ENCODE results near the gene HPSE2.

The HPSE2 gene

GRCh38 chr10:98456043-98456570 lies 779.5 kb downstream of the HPSE2 start:
- no peak for DNase-seq

DNA sequence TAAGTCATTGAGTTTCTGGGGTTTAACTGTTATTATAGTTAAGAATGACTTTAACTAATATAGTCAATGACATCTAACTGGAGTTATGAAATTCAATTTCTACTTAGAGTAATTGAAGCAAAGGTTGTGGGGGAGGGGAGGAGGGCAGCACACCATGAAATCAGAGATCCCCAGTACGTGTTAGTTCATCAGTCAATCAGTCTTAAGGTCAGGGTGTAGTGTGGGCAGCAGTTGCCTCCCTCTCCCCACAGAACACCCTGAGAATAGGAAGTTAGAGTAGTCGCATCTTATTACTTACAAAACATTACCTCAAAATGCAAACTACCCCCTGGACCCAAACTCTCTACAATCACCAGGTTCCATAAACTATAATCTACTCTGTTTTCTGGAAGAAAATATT lies 781.9 kb downstream of the HPSE2 start:
- DNase-seq = no peak

GRCh38 chr10:98450618-98451017 lies 785.0 kb downstream of the HPSE2 start:
- DNase-seq = no peak

- no peak for DNase-seq
These were observed 786.4 kb downstream of the HPSE2 start for GRCh38 chr10:98449287-98449686.

DNA sequence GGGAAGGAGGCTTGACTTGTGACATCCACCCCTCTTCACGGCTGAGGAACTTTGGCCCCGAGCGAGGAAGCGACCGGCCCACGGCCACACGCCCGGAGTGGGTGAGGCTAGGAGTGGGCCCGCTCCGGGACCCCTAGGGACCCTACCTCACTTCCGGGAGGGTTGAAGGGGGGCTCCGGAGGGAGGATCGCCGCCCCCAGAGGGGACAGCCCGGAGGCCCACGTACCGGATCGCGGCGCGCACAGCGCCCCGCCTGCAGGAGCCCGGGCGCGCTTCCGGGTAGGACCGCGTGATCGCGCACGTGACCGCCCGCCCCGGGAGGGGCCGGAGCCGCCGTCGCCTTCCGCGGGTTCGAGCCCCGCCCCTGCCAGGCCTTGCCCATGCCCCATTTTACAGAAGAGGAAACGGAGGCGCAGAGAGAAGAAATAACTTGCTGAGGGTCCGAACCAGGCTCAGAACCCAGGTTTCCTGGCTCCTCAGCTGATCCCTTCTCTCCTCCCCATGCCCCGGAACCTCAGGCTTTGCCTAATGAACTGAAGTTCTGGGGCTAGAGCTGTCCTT lies 788.9 kb downstream of the HPSE2 start, which contains the start of gene HPS1:
Gene HPS1 (minus strand): TSS at position 275 of the 561 bp plus-strand sequence. CDS start 3,695 bp downstream, outside the sequence.
- DNase-seq = peak; percentile 84

DNA sequence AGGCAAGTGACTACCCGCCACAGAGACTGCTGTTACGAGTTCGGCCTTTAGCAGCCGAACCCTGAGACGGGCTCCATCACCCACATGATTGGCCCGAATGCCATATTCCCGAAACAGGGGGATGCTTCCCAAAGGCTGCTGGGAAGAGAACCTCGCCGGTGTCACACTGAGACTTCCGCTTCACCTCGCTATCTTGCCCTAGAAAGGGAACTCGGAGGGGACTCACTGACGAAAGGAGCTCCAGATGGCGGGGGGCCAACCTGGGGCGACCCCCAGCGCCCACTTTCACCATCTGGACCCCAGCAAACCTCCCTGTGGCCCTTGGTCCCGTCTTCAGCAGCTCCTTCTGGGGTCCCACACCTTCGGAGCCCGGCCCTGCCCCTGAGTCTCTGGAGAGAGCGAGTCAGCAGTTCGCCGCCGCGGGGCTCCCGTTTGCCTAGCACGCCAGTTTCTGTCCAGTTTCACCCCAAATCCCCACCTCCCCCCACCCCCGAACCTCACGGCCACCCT lies 789.4 kb downstream of the HPSE2 start:
- peak; percentile 42 for DNase-seq

GRCh38 chr10:98445200-98445812 lies 790.3 kb downstream of the HPSE2 start:
- DNase-seq = no peak

DNA sequence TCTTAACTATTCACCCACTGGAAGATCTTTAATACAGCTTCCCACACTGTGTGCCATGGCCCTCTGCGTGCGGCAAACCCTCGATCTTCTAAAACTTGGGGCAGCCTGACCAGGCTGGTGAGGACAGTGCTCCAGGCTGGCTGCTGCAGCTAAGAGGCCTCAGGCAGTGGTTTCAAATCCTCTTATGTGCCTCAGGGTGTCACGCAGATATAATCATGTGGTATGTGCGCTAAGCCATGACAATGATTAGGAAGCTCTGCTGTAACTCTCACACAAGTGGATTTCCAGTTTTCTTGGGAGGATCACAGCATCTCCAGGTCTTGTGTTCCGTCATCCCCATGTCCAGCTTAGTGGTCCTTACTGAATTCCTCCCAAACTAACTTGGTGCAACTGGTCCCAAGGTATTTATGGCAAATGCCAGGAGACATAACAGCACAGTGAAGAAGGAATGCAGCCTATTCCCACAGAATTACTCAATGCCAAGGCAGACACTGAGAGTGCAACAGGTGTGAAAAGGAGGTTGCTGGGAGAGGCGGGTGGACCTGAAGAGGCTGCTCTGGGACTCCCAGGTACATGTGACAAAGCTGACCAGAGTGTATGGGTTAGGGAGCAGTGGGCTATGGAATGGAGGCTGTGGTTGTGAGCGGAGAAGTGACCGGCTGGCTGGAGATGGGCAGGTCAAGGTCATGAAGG lies 791.2 kb downstream of the HPSE2 start:
- no peak for DNase-seq

DNA sequence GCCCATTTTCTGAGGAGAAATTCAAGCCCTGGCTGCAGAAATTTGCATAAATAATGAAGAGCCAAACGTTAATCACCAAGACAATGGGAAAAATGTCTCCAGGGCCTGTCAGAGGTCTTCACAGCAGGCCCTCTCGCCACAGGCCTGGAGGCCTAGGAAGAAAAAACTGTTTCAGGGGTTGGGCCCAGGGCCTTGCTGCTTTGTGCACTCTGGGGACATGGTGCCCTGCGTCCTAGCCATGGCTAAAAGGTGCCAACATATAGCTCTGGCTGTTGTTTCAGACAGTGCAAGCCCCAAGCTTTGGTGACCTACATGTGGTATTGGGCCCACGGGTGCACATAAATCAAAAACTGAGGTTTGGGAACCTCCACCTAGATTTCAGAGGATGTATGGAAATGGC lies 796.9 kb downstream of the HPSE2 start:
- DNase-seq = no peak

DNA sequence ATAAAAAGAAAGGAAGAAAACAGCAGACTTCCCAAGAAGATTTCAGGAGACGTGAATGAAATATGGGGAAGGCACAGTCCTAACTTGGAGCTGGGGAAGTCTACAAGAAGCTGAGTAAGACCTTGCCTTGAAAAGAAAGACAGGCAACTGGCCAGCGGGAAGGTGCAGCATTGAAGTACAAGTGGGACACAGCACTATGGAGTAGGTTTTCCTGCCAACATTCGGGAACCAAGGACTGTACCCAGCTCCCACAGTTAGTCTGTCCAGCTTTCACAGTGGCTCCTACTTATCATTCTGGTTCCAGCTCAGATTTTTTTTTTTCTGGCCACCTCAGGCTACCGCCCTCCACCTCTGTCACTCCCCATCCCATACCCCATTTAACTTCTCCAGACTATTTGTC lies 798.9 kb downstream of the HPSE2 start:
- no peak for DNase-seq

GRCh38 chr10:98435178-98435577 lies 800.5 kb downstream of the HPSE2 start:
- DNase-seq = no peak

DNA sequence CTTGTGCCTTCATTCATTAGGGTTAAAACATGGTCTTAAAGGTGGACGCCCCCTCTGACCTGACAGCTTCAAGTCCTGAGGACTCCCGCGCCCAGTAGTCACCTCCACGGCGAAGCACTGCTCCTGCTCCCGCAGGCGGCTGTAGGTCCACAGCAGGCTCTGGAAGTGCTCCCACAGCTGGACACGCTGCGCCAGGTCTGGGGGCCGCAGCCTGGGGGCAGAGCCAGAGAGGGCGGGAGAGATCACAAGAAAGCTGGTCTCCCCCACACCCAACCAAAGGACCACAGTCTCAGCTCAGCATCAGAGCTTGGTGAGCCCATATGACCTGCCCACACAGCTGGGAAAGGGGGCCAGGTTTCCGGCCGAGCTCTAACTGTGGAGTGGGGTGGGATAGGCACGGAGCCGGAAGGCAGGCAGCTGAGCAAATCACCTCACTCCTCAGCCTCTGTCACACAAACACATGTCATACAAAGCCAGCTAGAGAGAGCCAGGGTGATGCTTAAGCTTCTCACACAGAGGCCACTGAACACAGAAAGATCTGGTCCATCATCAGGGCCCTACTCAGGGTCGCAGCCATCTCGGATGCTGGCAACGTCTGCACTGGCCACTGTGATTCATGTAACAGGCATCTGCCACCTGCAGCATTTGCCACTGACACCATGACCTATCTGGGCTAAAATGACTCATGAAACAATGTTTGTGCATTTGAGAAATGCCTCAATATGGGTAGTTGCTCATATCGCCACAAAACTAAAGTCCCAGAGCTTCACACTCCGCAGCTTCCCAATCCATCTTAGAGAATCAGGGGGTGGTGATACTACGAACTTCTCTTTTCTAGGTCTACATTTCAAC lies 801.5 kb downstream of the HPSE2 start:
- DNase-seq = no peak

- DNase-seq = no peak
These were observed 802.3 kb downstream of the HPSE2 start for GRCh38 chr10:98433371-98433770.

GRCh38 chr10:98432330-98432729 lies 803.3 kb downstream of the HPSE2 start:
- DNase-seq = no peak

DNA sequence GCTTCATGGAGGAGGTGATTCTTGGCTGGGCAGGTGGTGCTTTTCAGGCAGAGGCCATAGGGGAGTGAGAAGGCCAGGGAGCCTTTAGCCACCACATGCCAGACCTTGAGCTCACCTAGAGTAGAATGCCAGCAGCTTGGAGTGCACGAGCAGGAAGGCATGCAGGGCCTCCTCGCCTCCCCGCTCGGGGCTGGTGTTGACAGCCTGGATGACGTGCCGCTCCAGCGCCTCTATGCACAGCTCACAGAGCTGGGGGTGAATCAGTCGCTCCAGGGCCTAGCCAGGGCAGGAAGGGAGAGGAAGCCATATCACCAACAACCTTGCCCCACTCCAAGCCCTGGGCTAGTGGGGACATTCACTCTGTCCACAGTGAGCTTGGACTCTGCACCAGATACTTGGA lies 804.6 kb downstream of the HPSE2 start:
- no peak for DNase-seq

DNA sequence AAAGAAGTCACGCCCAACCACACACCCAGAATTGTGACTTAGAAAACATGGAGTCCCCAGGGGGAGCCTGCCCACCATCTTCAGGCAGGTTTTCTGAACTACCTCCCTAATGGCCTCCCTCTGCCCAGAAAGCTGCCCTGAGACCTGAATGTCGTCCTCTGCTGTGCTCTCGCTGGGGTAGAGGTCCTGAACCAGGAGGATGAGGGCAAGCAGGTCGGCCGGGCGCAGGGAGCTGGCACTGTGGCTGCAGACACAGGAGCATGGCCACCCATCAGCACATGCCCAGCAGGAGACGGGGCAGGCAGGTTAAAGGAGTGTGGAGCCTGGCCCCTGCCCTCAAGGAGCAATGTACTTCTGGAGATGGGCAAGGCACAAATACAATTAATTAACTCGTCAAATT lies 805.2 kb downstream of the HPSE2 start:
- no peak for DNase-seq

DNA sequence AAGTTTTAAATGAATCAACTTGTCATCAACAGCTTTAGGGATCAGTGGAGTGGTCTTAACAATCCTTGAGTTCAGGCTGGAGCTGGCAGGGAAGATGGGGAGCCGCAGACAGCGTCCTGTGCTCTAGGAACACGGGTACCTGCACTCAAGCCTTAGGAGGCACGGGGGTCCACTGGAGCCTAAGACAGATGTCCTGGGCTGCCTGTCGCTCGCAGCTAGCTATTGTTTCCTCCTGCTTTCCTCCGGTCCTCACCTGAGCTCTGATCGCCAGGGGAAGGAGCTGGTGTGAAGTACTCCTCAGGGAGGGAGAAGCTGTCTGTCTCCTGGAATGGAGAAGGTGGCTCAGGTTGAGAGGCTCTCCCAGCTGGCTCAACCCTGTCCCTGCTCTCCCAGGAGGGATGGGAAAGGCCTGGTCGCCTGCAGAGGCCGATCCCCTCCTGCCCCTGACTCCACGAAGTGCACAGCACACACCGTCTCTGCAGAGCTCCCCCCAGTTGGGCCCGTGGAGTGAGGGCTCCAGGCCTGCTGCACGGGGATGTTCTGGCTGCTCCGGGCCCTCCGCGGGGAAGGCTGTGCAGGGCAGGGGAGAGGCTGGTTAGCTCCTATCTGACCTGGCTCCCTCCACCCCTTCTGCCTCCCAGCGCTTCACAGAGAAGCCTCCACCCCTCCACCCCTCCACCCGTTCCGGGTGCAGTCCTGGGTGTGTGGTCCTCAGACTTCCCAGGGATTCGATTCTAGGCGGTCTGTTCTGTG lies 806.2 kb downstream of the HPSE2 start:
- no peak for DNase-seq

GRCh38 chr10:98427011-98427515 lies 808.6 kb downstream of the HPSE2 start:
- DNase-seq = no peak

DNA sequence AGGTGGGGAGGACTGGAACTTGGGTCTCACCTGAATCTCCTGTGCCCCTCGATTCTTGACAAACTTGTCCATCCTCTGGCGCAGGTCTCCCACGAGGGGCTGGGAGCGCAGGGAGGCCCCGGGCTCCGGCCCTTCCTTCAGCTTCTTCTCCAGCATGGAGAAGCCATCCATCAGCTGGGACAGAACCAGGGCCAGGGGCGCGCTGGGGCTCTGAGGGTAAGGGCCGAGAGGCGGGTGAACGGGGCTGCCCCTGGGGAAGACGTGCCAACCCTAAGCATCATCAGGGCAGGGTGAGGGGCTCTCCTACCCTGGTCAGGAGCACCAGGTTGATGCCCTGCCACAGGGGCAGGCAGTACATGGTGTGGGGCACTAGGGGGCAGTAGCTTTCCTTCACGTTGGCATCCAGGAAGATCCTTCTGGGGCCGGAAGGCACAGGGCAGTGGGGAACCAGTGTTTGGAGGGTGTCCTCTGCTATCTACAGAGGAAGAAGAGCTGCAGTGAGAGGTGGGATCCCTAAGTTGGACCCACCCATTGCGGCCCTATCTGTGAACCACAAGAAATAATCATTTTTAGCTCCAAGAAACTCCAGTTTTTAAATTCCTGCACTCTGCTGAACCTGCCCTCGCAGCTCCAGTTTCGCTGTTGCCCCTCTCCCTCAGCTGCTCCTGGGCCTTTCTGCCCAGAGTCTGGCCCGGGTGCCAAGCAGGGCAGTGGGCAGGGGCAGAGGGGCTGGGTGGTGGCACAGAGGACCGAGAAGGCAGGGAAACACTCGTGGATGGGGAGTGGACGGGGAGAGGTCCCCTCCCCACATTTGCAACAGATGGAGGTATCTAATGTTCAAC lies 809.9 kb downstream of the HPSE2 start:
- peak; percentile 55 for DNase-seq

DNA sequence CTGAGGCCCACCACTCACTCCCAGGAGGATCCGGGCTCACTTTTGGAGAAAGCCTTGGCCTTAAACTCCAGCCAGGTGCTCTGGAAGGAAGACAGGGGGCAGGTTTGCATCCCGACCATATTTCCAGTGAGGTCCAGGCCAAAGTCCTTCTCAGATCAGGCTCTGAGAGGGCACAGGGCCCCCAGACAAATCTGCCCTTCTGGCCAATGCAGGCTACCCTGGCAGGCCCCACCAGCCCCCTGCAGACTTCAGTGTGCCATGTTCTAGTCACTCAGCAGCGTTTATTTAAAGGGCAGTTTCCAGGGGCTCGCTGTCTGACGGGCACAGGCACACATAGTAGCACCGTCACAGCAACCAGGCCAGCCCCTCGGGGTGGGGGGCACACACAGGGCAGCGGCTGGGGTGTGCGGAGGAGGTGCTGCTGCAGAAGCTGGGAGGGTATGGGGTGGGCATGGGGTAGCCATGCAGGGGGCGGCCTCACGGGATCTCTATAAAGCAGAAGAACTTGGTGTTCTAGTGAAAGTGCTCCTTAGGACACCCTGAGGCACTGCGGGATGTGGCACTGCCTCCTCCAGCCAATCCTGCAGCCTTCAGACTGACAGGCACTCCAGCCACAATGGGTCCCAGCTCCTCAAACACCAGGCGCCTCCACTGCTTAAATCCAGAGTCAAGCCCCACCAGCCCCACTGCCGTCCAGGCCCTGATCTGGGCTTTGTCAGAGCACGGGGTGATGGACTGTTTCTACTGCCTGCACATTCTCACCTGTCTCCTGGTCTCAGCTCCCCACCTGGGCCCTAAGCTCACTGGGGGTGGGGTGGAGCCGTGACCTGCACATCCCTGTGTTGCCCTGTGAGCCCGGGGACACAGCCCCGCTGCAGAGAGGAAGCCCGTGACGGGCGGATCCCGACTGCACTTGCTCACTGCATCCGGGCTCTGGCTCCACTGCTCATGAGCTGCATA lies 811.1 kb downstream of the HPSE2 start:
- DNase-seq = no peak
